Limb (tissue), 2 donors: ENCODE data around the gene SYP.

ENCODE experiments used
- DNase-seq, 2 donors: peaks; one replicate each; pipeline ENCODE4 v3.0.0-alpha.2; 2016; ENCODE audit errors: extremely low spot score in 2 of 2

SYP gene

GRCh38 chrX:49221868-49222267, 21.9 kb upstream of the SYP start:
- no peak for DNase-seq

GRCh38 chrX:49220100-49220499, 20.1 kb upstream of the SYP start:
- DNase-seq, result no peak

- no peak for DNase-seq
These were observed 15.1 kb upstream of the SYP start for GRCh38 chrX:49214996-49215526.

GRCh38 chrX:49214416-49214815, 14.4 kb upstream of the SYP start:
- DNase-seq, result no peak

GRCh38 chrX:49212861-49213260, 12.9 kb upstream of the SYP start:
- no peak for DNase-seq

- DNase-seq, result no peak
These were observed 12.2 kb upstream of the SYP start for GRCh38 chrX:49212209-49212608.

DNA sequence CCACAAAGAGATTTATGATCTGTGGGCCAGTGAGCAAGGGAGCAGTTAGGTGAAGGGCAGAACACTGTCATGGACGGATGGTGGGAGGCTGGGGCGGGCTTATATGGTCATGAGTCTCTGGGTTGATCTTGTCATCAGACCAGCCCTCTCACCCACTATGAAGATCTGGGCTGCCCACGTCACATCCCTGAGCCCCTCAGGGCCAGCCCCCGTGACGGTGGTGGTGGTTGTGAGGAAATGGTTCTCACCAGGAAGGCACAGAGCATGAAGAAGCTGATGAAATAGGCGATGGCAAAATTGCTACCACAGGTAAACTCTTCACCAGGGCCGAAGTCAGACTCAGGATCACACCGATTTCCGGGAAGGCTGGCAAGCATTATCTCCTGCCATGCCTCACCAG, 11.1 kb upstream of the SYP start:
- DNase-seq, result no peak

DNA sequence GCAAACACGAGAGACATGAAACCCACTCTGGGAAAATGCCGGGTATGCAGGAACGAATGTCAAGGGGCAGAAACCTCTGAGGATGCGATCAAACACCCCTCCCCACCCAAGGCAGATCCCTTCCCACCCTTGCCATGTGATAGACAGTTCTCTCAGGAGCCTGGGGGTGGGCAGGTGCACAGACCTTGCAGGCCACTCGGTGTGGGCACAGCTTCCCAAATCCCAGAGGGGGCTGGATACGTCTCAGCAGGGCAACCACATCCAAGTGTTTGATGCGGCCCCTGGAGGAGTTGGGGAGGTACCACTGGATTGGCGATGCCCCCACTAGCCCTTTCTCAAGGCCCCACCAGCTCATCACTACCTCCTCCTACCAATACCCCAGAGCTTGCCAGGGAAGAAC, 10.4 kb upstream of the SYP start:
- no peak for DNase-seq

GRCh38 chrX:49209434-49210251, 9.7 kb upstream of the SYP start:
- no peak for DNase-seq

GRCh38 chrX:49208399-49208798, 8.4 kb upstream of the SYP start:
- DNase-seq, result no peak

DNA sequence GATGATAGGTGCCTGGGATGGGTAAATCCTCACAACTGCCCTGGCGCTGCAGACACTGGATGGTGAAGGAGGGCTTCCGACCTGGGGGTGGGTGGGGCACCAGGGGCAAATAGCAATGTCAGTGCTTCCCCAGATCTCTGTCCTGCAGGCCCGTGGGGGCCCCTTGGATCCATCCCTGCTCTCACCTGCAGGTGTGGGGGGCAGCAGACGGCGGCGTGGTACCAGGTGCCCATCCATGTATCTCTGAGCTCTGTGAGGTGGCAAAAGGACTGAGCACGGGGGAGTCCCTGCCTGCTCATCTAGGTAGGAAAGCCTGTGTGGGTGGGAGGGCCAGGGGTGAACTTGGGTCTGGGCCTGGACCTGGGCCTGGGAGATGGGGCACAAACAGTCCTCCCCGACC, 6.5 kb upstream of the SYP start:
- no peak for DNase-seq

DNA sequence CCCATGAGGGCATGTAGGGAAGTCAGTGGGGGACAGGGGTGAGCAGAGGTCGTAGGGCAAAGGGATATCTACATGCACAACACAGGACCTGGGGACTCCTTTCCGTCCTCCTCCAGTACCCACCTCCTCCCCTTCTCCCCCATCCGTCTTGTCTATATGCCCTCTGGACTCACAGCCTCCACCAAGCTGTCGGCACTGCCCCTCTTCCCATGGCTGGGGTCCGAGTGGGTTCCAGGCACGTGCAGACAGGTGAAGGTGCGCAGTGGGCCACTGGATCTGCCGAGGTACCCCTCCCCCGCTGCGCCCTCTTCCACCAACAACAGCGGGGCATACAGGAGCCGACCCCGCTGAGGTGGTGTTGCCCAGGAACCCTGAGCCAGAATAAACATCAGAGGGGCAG, 5.5 kb upstream of the SYP start:
- DNase-seq, result no peak

DNA sequence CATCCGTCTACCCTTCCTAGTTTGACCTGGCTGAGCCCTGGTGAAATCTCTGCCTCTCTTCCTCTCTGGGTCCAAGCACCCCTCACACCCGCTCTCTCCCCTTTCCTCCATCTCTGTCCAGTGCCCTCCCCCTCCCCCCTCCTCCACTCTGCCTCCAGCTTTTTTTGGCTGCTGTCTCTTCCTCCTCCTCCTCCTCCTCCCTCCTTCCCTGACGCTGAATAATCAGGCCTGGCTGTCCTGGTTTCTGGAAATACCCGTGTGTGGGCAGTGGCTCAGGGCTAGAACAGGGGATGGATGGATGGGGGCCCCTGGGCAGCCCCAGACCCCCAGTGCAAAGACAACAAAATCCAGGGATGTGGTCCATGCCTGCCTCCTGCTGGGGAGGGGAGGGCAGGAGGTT, 4.7 kb upstream of the SYP start:
- DNase-seq, result no peak

- no peak for DNase-seq
These were observed 4.0 kb upstream of the SYP start for GRCh38 chrX:49204017-49204416.

- DNase-seq, result no peak
These were observed 3.5 kb upstream of the SYP start for GRCh38 chrX:49203536-49203935.

DNA sequence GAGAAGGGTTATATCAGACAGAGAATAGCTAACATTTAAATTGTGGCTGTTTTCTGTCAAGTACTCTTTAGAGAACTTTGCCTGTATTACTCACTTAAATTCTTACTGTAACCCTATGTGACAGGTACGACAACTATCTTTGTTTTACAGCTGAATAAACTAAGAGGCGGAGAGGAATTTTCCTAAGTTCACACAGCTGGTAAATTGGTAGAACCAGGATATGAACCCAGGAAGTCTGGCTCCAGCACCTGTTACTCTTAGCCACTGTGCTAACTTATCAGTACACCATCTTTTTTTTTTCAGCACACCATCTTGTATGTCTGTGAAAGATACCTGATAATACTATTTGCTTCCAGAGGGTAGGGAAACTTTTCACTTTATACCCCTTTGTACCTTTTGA, 2.0 kb upstream of the SYP start:
- no peak for DNase-seq

- no peak for DNase-seq
These were observed 738 bp downstream of the SYP start for GRCh38 chrX:49199315-49199595.

GRCh38 chrX:49198540-49199314, 1.3 kb downstream of the SYP start:
- DNase-seq, result no peak

GRCh38 chrX:49197543-49198087, 2.4 kb downstream of the SYP start:
- DNase-seq, result no peak

- DNase-seq, result no peak
These were observed 6.4 kb downstream of the SYP start for GRCh38 chrX:49193542-49193964.

DNA sequence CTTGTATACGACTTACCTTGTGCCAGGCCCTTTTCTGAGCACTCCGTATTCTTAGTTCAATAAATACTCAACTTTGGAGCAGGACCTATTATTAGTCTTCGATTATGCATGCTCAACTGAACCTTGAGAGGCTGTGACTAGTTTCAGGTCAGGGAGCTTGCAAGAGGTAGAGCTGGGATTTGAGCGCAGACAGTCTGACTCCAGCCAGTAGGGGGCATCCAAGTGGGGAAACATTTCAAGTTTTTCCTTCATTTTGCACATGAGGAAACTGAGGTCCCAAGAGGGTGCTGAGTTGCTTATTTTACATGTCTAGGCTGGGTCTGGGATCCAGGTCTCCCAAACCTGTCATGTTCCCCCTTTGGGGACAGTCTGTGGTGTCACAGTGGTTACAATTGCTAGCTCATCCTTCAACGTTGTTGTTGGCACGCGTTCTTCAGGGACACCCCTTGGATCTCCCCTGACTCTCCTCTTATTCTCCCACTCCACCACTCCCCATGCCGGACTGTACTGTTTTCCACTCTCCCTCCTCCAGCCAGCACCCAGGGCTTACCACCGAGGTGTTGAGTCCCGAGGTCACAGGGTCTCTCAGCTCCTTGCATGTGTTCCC, 7.2 kb downstream of the SYP start:
- DNase-seq, result no peak

GRCh38 chrX:49191574-49192011, 8.4 kb downstream of the SYP start:
- DNase-seq, result no peak
